ENCODE measurements around the gene OR1N2. TPM values are rescaled to one million over a fixed set of nuclear protein-coding genes. Genes with fewer than 3 reads are reported as not detected.

The OR1N2 gene
- total and polyA plus RNA-seq, 2 of the 8 experiments (the other 6 are each of a cell fraction or from before 2014, with no cell fraction given) = not detected

DNA sequence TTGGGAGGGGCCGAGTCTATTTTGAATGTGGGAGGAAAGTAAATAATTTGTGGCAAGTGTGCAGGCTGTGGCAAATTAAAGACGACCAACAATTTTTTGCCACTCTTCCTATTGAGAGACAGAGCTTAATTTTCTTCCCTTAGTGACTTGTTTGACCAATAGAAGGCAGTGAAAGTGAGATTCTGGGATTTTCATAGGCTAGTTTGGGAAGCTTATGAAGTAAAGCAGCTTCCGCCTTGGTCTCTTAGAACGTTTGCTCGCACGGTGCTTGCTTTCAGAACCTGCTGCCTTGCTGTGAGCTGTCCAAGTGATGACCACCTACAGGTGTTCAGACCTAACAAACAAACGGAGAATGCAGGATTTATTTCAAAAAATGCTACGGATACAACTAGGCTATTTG, 6.7 kb upstream of the OR1N2 start:
- H3K9me3 ChIP-seq (ENCODE audit: insufficient read depth in 2 of 2, low read depth in 1 of 2, low read length in 1 of 2) = peaks cover 42 to 58% of the 10 kb centered on the region in 2 experiments
- H3K4ac ChIP-seq (replicated peaks; ENCODE audit: insufficient read length, low read depth, low read length) = no peak overlapping the region
- H4K8ac ChIP-seq (ENCODE audit: extremely low read depth, insufficient read depth, low read length) = no peak overlapping the region
- FAIRE-seq (no peak), DNase-seq (ENCODE audit: low read depth in 1 of 2, low spot score in 2 of 2) (no peak)
- H3K36me3 ChIP-seq (ENCODE audit: control insufficient read depth in 2 of 4, insufficient read depth in 4 of 4, low read length in 3 of 4) = no peaks in the 10 kb centered on the region; a peak in 1 of 8 replicates
- H2BK5ac ChIP-seq (ENCODE audit: low read depth, low read length) = no peak overlapping the region
- H4K5ac ChIP-seq (ENCODE audit: insufficient read length, low read depth, low read length) = no peak overlapping the region
- no peak overlapping the region for H3K14ac ChIP-seq (ENCODE audit: insufficient read length)
- H3K56ac ChIP-seq (replicated peaks; ENCODE audit: insufficient read length, low read depth, low read length) = no peak overlapping the region
- CTCF ChIA-PET (ENCODE audit: partially characterized antibody) = no interaction called here
- no peak overlapping the region for H4K91ac ChIP-seq (replicated peaks; ENCODE audit: insufficient read length, low read length)
- H3K27ac ChIP-seq (ENCODE audit: low read depth, low read length) = no peak overlapping the region
- 90% methylated on average over 8 of the region's 8 CpGs; no CpG with 5 or more reads in 1 of the 2 experiments for WGBS, 2 experiments (ENCODE audit: extremely low coverage in 1 of 2, insufficient coverage in 1 of 2, insufficient read length in 1 of 2, insufficient replicate concordance in 2 of 2, low coverage in 1 of 2, low lambda C conversion rate in 2 of 2, missing lambda C conversion rate in 1 of 2)
- TF ChIP-seq SRF (IDR thresholded peaks at IDR 0.05; ENCODE audit: low read depth, low read length) = no peak
- TF ChIP-seq, protein P1, sequence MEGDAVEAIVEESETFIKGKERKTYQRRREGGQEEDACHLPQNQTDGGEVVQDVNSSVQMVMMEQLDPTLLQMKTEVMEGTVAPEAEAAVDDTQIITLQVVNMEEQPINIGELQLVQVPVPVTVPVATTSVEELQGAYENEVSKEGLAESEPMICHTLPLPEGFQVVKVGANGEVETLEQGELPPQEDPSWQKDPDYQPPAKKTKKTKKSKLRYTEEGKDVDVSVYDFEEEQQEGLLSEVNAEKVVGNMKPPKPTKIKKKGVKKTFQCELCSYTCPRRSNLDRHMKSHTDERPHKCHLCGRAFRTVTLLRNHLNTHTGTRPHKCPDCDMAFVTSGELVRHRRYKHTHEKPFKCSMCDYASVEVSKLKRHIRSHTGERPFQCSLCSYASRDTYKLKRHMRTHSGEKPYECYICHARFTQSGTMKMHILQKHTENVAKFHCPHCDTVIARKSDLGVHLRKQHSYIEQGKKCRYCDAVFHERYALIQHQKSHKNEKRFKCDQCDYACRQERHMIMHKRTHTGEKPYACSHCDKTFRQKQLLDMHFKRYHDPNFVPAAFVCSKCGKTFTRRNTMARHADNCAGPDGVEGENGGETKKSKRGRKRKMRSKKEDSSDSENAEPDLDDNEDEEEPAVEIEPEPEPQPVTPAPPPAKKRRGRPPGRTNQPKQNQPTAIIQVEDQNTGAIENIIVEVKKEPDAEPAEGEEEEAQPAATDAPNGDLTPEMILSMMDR (IDR thresholded peaks at IDR 0.05; ENCODE audit: control extremely low read depth in 1 of 3, insufficient read depth in 1 of 3, low read depth in 1 of 3, low read length in 3 of 3) = no peak
- TF ChIP-seq SAP30 (IDR thresholded peaks at IDR 0.05; ENCODE audit: insufficient read depth, insufficient replicate concordance, low read length) = no peak
- no peak for TF ChIP-seq PHF8 (conservative IDR thresholded peaks at IDR 0.05; ENCODE audit: low read depth, low read length)
- TF ChIP-seq SIRT6 (IDR thresholded peaks at IDR 0.05; ENCODE audit: low read length) = no peak
- TF ChIP-seq ASH2L (IDR thresholded peaks at IDR 0.05; ENCODE audit: low read length) = no peak
- TF ChIP-seq CBX8 (IDR thresholded peaks at IDR 0.05; ENCODE audit: borderline replicate concordance, low read depth, low read length) = no peak
- TF ChIP-seq RBBP5 (IDR thresholded peaks at IDR 0.05; ENCODE audit: borderline replicate concordance, low read depth, low read length) = no peak
- TF ChIP-seq, protein P2, sequence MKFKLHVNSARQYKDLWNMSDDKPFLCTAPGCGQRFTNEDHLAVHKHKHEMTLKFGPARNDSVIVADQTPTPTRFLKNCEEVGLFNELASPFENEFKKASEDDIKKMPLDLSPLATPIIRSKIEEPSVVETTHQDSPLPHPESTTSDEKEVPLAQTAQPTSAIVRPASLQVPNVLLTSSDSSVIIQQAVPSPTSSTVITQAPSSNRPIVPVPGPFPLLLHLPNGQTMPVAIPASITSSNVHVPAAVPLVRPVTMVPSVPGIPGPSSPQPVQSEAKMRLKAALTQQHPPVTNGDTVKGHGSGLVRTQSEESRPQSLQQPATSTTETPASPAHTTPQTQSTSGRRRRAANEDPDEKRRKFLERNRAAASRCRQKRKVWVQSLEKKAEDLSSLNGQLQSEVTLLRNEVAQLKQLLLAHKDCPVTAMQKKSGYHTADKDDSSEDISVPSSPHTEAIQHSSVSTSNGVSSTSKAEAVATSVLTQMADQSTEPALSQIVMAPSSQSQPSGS (IDR thresholded peaks at IDR 0.05; ENCODE audit: low read length) = no peak
- H3K18ac ChIP-seq (ENCODE audit: extremely low read depth, low read length) = no peak overlapping the region
- H2BK120ac ChIP-seq (replicated peaks; ENCODE audit: low read depth, low read length) = no peak overlapping the region
- no peak overlapping the region for H2AK5ac ChIP-seq (ENCODE audit: low read depth, low read length)
- POLR2A ChIA-PET (ENCODE audit: partially characterized antibody) = no interaction called here
- no peaks in the 10 kb centered on the region for H4K20me1 ChIP-seq (replicated peaks in 1 of 2; ENCODE audit: control insufficient read depth in 1 of 2, insufficient read depth in 2 of 2, low read length in 2 of 2)
- no peak overlapping the region for H2BK12ac ChIP-seq (ENCODE audit: low read depth, low read length)
- H3K27me3 ChIP-seq (replicated peaks in 1 of 4; ENCODE audit: control insufficient read depth in 3 of 4, extremely low read depth in 1 of 4, insufficient read depth in 3 of 4, low read length in 3 of 4) = no peaks in the 10 kb centered on the region
- H3K79me2 ChIP-seq (ENCODE audit: control insufficient read depth in 1 of 2, insufficient read depth in 2 of 2, low read length in 2 of 2) = no peaks in the 10 kb centered on the region
- no peak overlapping the region for H2BK20ac ChIP-seq (ENCODE audit: low read length)
- H3K23ac ChIP-seq (ENCODE audit: insufficient read length) = no peak overlapping the region
- no peak overlapping the region for H2AFZ ChIP-seq (ENCODE audit: low read length)
- H3K4me1 ChIP-seq (replicated peaks in 1 of 4; ENCODE audit: control insufficient read depth in 3 of 4, insufficient read depth in 4 of 4, low read length in 3 of 4) = no peaks in the 10 kb centered on the region
- H3K9ac ChIP-seq (replicated peaks in 1 of 4; ENCODE audit: extremely low read depth in 1 of 4, low read depth in 3 of 4, low read length in 3 of 4) = no peak overlapping the region
- H3K79me1 ChIP-seq (ENCODE audit: low read depth, low read length) = no peaks in the 10 kb centered on the region
- H2BK15ac ChIP-seq (ENCODE audit: low read length) = no peak overlapping the region
- H3K4me2 ChIP-seq (ENCODE audit: insufficient read depth in 1 of 2, low read depth in 2 of 2, low read length in 2 of 2) = no peak overlapping the region
- no peak overlapping the region for H3K4me3 ChIP-seq (ENCODE audit: extremely low read depth in 1 of 4, insufficient read depth in 2 of 4, low read depth in 3 of 4, low read length in 4 of 4)
- H3K23me2 ChIP-seq (ENCODE audit: low read depth, low read length) = no peaks in the 10 kb centered on the region

All from H1 (cell line).